GM12872 (cell line): ENCODE data around the gene TMEM132D.

ENCODE experiments used
- TF ChIP-seq, protein P1 (sequence below): IDR thresholded peaks from 3 replicates; pipeline ENCODE4 v1.5.1; 2011; ENCODE audit warnings: low read depth, mild to moderate bottlenecking, low read length, moderate library complexity; ENCODE audit not compliant: insufficient read depth

The TMEM132D gene

DNA sequence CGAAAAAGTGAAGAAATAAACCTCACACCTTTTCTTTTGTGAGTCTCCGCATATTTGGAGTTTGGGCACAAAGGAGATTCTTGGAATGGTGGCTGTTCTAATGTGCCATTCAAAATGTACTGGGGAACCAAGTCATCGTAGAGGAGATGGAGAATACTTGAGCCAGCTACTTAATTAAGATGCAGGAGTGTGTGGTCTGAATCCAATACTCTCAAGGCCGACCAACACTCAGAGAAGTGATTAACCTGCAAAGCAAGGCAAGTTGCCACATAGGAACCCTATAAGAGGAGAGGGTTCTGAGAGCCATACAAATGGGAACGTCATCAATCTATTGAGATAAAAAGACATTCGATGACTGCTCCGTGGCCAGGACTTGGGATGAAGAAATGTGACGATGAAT, 603.8 kb downstream of the TMEM132D start:
- TF ChIP-seq, protein P1, sequence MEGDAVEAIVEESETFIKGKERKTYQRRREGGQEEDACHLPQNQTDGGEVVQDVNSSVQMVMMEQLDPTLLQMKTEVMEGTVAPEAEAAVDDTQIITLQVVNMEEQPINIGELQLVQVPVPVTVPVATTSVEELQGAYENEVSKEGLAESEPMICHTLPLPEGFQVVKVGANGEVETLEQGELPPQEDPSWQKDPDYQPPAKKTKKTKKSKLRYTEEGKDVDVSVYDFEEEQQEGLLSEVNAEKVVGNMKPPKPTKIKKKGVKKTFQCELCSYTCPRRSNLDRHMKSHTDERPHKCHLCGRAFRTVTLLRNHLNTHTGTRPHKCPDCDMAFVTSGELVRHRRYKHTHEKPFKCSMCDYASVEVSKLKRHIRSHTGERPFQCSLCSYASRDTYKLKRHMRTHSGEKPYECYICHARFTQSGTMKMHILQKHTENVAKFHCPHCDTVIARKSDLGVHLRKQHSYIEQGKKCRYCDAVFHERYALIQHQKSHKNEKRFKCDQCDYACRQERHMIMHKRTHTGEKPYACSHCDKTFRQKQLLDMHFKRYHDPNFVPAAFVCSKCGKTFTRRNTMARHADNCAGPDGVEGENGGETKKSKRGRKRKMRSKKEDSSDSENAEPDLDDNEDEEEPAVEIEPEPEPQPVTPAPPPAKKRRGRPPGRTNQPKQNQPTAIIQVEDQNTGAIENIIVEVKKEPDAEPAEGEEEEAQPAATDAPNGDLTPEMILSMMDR, result no peak

DNA sequence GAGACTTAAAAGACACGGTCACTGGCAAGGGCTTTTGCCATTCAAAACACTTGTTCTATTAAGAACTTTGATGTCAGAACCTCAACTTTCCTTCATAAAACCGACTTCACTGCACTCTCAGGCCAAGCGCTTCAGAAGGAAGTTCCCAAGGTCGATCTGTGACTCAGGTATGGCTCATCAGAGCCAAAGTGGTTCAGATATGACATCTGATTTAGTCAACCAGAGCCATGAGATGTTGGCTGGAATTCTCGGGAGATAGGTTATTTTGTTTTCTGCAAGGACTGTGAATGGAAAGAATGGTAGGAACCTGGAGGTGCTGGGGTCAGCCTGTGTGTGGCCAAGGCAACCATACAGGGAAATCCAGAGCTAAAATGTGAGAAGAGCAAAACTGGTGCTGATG, 604.9 kb downstream of the TMEM132D start:
- TF ChIP-seq, protein P1, result no peak

DNA sequence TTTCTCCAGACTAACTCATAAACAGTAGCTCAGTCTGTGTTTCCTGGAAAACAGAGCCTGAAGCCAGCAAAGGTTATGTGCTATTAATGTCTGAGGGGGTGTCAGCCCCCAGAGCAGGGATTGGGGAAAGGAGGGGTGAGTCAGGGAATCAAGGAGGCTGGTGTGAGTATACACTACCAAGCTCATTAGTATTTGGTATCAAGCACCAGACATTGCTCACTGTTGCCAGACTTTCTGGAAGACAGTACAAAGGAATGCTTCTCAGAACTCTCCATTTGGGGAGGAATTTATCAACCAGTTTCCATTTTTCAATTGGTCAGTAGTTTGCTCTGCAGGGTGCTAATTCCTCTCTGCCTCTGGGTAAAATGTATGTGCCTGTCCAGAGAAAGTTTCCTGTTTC, 607.2 kb downstream of the TMEM132D start:
- TF ChIP-seq, protein P1, result no peak

DNA sequence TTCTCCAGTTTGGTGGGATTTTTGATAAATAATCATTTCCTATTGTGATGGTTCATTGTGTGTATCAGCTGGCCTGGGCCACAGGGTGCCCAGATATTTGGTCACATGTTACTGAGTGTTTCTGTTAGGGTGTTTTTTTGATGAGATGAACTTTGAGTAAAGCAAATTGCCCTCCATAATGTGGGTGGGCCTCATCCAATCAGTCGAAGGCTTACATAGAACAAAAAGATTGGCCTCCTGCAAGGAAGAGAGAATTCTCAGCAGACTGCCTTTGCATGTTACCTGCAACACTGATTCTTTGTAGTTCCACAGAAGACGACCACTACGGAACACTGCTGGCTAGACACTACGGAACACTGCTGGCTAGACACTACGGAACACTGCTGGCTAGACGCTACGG, 609.0 kb downstream of the TMEM132D start:
- TF ChIP-seq, protein P1, result no peak

DNA sequence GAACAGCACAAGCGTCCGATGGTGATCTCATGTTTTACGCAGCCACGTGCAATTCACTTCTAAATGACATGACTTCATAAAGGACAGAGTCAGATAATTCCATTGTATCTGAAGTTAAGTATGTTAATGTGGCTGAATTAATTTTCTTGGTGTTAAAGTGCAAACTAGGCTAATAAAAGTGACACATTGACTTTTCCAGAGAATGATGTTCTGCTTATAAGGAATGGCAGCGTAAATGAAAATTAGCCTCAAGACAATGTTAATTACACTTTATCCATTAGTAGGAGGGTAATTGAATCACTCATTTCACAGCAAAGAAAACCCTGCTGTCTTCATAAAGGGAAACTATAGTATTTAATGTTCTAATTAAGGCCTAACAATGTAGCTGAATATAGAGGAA, 624.1 kb downstream of the TMEM132D start:
- TF ChIP-seq, protein P1, result no peak

DNA sequence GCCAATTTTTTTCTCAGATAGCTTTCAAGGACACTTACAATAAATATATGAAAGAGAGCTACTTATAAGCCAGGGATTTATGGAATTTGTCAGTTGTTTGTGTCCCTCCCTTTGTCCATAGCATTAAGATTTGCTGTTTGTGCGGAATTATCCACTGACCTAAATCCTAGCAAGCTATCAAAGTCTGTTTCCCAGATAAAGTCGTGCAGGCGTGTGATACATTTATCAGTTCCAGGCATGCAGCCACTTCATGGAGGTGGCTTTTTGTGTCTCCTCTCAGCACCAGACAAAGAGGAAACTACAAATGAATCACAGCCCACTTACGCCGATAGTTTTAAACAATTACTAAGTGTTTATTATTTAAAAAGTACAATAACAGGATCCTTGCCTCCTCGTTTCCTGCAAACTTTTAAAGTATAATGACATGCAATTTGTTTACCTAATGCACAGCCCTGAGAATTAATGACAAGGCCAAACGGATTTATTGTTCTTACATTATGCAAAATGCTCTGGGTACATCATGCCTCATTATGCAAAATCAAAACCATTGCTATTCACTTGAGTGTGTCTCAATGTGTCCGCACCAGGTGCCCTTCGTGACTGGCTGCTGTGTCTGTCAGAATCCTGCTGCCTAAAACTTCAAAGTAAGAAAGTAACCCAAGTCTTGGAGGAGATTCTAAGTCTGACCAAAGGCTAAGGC, 627.3 kb downstream of the TMEM132D start:
- TF ChIP-seq, protein P1, result no peak

DNA sequence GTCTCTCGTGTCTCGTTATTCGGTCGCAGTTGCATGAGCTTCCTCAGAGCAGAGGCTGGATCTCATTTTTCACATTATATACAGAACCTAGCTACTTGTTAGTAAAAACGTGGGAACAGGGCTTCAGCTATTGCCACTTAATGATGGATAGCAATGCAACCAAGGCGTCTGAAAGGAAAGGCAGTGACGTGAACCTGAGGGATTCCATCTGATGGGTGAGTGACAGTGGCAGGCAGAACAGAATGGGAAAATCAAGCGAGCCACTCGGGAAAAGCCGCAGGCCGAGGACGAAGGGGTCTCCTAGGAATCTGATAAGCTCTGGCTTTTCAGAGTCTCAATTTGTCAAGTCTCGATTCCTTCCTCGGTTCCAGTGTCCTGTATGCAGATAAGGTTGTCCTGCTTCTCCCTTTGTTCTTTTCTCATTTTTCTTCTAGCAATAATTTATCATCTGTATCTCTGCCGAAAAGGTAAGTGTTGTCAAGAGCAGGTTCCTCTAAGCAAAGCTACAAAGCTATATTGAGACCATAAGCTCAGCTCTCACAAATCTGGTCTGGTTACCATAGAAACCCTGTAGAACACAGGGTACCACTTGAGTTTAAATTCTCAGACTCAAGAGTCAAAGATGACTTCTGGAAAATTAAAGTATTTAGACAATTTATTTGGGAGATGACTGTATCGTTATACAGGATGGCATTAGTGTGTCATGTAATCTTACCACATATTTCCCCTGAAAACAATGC, 633.9 kb downstream of the TMEM132D start:
- TF ChIP-seq, protein P1, result no peak
